Esophagus (tissue), 2 donors: Measurements from ENCODE around the gene FBXW5. TPM values are rescaled to one million over a fixed set of nuclear protein-coding genes. Genes with fewer than 3 reads are reported as not detected.

Source experiments
- H3K27ac ChIP-seq, 2 donors: one replicate each; pipeline ENCODE4 v1.5.1; 2013; ENCODE audit warnings: low read depth in 2 of 2, mild to moderate bottlenecking in 2 of 2, inconsistent platforms in 1 of 2, low read length in 1 of 2, moderate library complexity in 1 of 2
- H3K27me3 ChIP-seq, 2 donors: one replicate each; pipeline ENCODE4 v1.6.1; 2013; ENCODE audit warnings: low read length in 2 of 2, control low read depth in 1 of 2, mild to moderate bottlenecking in 1 of 2; ENCODE audit not compliant: insufficient read depth in 2 of 2, control insufficient read depth in 1 of 2
- H3K36me3 ChIP-seq, 2 donors: one replicate each; pipeline ENCODE4 v1.6.1; 2013; ENCODE audit warnings: low read length in 1 of 2; ENCODE audit not compliant: control insufficient read depth in 2 of 2, insufficient read depth in 2 of 2
- H3K4me1 ChIP-seq, 2 donors: one replicate each; pipeline ENCODE4 v1.6.1; 2013; ENCODE audit warnings: low read length in 1 of 2; ENCODE audit not compliant: control insufficient read depth in 2 of 2, insufficient read depth in 2 of 2
- H3K4me3 ChIP-seq, 2 donors: one replicate each; pipeline ENCODE4 v1.5.1; 2013; ENCODE audit warnings: low read length in 2 of 2, mild to moderate bottlenecking in 2 of 2, low read depth in 1 of 2, moderate library complexity in 1 of 2
- H3K9me3 ChIP-seq, 2 donors: one replicate each; pipeline ENCODE4 v1.6.1; 2013; ENCODE audit warnings: mild to moderate bottlenecking in 2 of 2, low read depth in 1 of 2, low read length in 1 of 2, moderate library complexity in 1 of 2; ENCODE audit not compliant: control insufficient read depth in 2 of 2, insufficient read depth in 1 of 2
- WGBS, 2 donors: extraction: QIAGEN DNeasy Blood & Tissue Kit; methylation state at CpG; one replicate each; pipeline ENCODE4 v1.1.7; 2013; 5-methylcytosine and 5-hydroxymethylcytosine counted together
- polyA plus RNA-seq, 2 donors: library from polyadenylated mRNA; stranded (reverse); fragments of 200-250 nt; gene quantifications; one replicate each; pipeline ENCODE4 v1.2.3, GENCODE V29; 2013
- donor health status: healthy with polysubstance abuse.
- donor health status: Bipolar disorder and iron deficiency.

Gene FBXW5
- polyA plus RNA-seq, 2 donors: 91.4 to 97.3 TPM

DNA sequence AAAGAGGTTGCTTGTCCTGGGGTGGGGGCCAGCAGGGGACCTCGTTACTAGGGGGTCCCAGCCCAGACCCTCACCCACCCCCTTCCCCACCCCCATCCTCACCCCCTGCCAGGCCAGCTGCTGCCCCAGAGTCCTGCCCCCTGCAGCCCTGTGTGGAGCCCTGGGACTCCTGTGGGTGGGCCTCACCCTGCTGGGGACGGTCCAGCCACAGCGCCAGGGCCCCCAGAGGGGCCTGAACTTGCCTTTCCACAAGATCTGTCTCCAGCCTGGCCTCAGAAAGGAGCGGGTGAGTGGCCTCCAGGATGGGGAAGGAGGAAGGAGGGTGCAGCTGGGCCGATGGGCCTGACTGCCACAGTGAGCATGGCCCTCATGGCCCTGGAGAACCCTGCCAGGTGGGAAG is 25.2 kb upstream of the FBXW5 start:
- no peaks in the 10 kb centered on the region for H3K9me3 ChIP-seq
- H3K27ac ChIP-seq: no peak overlapping the region
- no peaks in the 10 kb centered on the region for H3K27me3 ChIP-seq
- peaks cover 4 to 5% of the 10 kb centered on the region in 2 donors for H3K4me1 ChIP-seq
- no peaks in the 10 kb centered on the region for H3K36me3 ChIP-seq
- WGBS, 2 donors: 70 to 72% methylated on average over 5 of the region's 5 CpGs
- no peak overlapping the region for H3K4me3 ChIP-seq

DNA sequence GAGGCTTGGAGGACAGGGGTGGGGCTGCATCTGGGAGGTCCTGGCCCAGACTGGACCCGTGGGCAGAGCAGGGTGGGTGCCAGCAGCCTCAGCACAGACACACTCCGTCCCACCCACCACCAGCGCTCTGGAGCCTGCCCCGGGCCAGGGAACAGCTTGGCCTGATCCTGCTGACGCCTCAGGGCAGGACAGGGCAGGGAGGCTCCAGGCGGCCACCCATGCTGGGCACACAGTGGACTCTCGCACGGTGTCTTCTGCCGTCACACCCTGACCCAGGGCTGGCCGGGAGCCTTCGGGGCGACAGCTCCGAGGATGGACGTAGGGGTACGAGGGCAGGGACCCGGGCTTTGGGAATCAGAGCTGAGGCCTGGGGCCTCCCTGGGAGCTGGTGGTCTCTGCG is 24.6 kb upstream of the FBXW5 start:
- no peak overlapping the region for H3K27ac ChIP-seq
- WGBS, 2 donors: 71 to 76% methylated on average over 17 of the region's 17 CpGs
- peaks cover 5% of the 10 kb centered on the region in 2 donors for H3K4me1 ChIP-seq
- no peaks in the 10 kb centered on the region for H3K9me3 ChIP-seq
- no peak overlapping the region for H3K4me3 ChIP-seq
- no peaks in the 10 kb centered on the region for H3K27me3 ChIP-seq
- no peaks in the 10 kb centered on the region for H3K36me3 ChIP-seq

GRCh38 chr9:136968333-136969127 is 24.0 kb upstream of the FBXW5 start:
- no peaks in the 10 kb centered on the region for H3K36me3 ChIP-seq
- 81 to 82% methylated on average over 17 of the region's 17 CpGs for WGBS, 2 donors
- H3K27me3 ChIP-seq: no peaks in the 10 kb centered on the region
- peaks cover 4 to 8% of the 10 kb centered on the region in 2 donors for H3K4me1 ChIP-seq
- H3K9me3 ChIP-seq: no peaks in the 10 kb centered on the region
- no peak overlapping the region for H3K27ac ChIP-seq
- H3K4me3 ChIP-seq: no peak overlapping the region

DNA sequence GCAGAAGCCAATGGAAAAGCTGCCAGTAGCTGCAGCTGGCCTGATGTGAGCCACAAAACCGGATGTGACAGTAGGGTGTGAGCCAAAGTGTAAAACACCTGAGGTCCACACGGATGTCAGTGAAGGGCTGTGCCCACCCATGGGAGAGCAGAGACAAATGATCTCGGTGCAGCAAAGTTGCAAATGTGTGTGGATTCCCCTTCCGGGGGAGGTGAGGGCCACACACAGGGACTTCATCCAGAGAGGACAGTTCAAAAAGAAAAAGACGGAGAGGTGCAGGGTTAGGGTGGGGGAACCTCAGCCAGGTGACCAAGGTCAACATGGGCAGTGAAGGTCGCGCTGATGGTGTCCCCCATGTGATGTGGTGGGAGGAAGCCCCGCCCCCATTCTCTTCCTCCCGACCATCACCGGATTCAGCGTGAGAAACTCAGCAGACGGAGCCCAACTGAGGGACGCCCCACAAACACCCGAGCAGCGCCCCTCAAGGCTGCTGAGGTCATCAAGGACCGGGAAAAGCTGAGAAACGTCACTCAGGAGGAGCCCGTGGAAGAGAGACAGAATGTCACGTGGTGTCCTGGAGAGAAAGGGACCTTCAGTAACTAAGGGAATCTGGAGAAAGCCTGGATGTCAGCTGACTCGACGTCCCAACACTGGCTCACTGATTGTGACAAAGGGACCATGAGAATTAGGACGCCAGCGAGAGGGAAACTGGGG is 21.4 kb upstream of the FBXW5 start:
- Histone ChIP-seq H3K36me3 (no peaks in the 10 kb centered on the region), H3K4me3 (no peak overlapping the region), H3K9me3 (no peaks in the 10 kb centered on the region), H3K27me3 (no peaks in the 10 kb centered on the region), H3K4me1 (peaks cover 5 to 16% of the 10 kb centered on the region in 2 donors), H3K27ac (no peak overlapping the region)
- WGBS, 2 donors: 21 to 26% methylated on average over 23 of the region's 23 CpGs

GRCh38 chr9:136964833-136965422 is 20.4 kb upstream of the FBXW5 start:
- Histone ChIP-seq H3K27ac (no peak overlapping the region), H3K9me3 (no peaks in the 10 kb centered on the region), H3K4me1 (peaks cover 6 to 17% of the 10 kb centered on the region in 2 donors), H3K27me3 (no peaks in the 10 kb centered on the region), H3K4me3 (no peak overlapping the region), H3K36me3 (no peaks in the 10 kb centered on the region)
- WGBS, 2 donors: 79 to 87% methylated on average over 26 of the region's 26 CpGs

DNA sequence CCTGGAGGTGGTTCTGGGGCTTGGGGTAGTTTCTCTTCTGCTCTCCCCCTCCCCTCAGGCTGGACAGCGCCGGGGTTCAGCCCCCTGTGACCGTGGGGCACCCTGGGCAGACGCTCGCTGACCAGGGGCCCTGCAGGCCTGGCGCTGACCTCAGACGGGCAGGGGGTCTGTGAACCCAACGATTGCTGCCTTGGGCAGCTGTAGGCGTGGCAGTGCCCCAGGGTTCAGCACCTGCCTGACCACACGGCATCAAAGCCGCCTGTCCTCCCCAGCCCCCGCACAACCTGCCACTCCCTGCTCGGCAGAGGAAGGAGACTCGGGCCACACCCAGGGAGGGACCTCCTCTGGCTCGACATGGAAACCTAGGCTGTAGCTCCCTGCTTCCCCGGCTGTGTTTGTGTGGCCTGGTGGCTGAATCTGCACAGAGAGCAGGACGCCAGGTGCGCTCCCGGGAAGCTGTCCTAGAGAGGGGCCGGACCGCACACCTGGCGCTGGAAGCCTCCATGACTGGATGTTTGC is 19.7 kb upstream of the FBXW5 start:
- Histone ChIP-seq H3K4me1 (peaks cover 6 to 17% of the 10 kb centered on the region in 2 donors), H3K4me3 (no peak overlapping the region), H3K27me3 (no peaks in the 10 kb centered on the region), H3K9me3 (no peaks in the 10 kb centered on the region), H3K36me3 (no peaks in the 10 kb centered on the region), H3K27ac (no peak overlapping the region)
- WGBS, 2 donors: 49 to 56% methylated on average over 20 to 22 of the region's 22 CpGs

DNA sequence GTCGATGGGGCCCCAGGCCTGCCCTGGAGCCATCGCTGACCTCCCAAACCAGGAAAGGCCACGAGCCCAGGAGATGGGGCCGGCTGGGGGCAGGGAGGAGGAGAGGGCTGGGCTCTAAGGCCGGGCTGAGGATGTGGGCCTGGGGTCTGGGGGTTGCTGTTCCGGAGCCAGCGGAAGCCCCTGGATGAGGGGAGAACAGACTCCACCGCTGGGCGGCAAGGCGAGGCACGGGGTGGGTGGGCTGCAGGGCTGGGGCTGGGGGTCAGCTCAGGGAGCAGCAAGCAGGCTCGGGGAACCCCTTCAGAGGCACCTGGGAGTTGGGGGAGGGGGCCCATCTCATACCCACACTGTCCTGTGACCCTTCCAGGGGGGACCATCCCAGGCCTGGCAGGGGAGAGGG is 19.2 kb upstream of the FBXW5 start:
- H3K27ac ChIP-seq: no peak overlapping the region
- no peaks in the 10 kb centered on the region for H3K9me3 ChIP-seq
- H3K4me3 ChIP-seq: no peak overlapping the region
- no peaks in the 10 kb centered on the region for H3K36me3 ChIP-seq
- H3K27me3 ChIP-seq: no peaks in the 10 kb centered on the region
- peaks cover 6 to 17% of the 10 kb centered on the region in 2 donors for H3K4me1 ChIP-seq
- 83 to 88% methylated on average over 12 of the region's 12 CpGs for WGBS, 2 donors

- peak overlapping the region in 1 of 2 donors; percentile 6 for H3K27ac ChIP-seq
- no peaks in the 10 kb centered on the region for H3K27me3 ChIP-seq
- no peaks in the 10 kb centered on the region for H3K9me3 ChIP-seq
- peaks cover 6 to 17% of the 10 kb centered on the region in 2 donors for H3K4me1 ChIP-seq
- 77 to 85% methylated on average over 15 of the region's 15 CpGs for WGBS, 2 donors
- H3K36me3 ChIP-seq: no peaks in the 10 kb centered on the region
- H3K4me3 ChIP-seq: no peak overlapping the region
These were observed 18.8 kb upstream of the FBXW5 start for GRCh38 chr9:136963341-136963740.

- no peaks in the 10 kb centered on the region for H3K36me3 ChIP-seq
- H3K4me3 ChIP-seq: no peak overlapping the region
- H3K27ac ChIP-seq: no peak overlapping the region
- H3K9me3 ChIP-seq: no peaks in the 10 kb centered on the region
- H3K4me1 ChIP-seq: peaks cover 6 to 17% of the 10 kb centered on the region in 2 donors
- no peaks in the 10 kb centered on the region for H3K27me3 ChIP-seq
- WGBS, 2 donors: 86 to 87% methylated on average over 11 of the region's 11 CpGs
These were observed 18.2 kb upstream of the FBXW5 start for GRCh38 chr9:136962701-136963248.
